ENCODE measurements around the gene MB. TPM values are rescaled to one million over a fixed set of nuclear protein-coding genes. Genes with fewer than 3 reads are reported as not detected.

Gene MB
- total RNA-seq, 1 donor from 2014 or later, result not detected

GRCh38 chr22:35608088-35608487 is 9.0 kb downstream of the MB start:
- Mint-ChIP-seq H3K36me3 (no peaks in the 10 kb centered on the region), H3K9me3 (no peaks in the 10 kb centered on the region), H3K4me1 (peaks cover 17% of the 10 kb centered on the region), H3K27me3 (ENCODE audit: low read depth) (no peaks in the 10 kb centered on the region), H3K27ac (no peak overlapping the region), H3K4me3 (no peak overlapping the region)
- TF ChIP-seq, protein P1, sequence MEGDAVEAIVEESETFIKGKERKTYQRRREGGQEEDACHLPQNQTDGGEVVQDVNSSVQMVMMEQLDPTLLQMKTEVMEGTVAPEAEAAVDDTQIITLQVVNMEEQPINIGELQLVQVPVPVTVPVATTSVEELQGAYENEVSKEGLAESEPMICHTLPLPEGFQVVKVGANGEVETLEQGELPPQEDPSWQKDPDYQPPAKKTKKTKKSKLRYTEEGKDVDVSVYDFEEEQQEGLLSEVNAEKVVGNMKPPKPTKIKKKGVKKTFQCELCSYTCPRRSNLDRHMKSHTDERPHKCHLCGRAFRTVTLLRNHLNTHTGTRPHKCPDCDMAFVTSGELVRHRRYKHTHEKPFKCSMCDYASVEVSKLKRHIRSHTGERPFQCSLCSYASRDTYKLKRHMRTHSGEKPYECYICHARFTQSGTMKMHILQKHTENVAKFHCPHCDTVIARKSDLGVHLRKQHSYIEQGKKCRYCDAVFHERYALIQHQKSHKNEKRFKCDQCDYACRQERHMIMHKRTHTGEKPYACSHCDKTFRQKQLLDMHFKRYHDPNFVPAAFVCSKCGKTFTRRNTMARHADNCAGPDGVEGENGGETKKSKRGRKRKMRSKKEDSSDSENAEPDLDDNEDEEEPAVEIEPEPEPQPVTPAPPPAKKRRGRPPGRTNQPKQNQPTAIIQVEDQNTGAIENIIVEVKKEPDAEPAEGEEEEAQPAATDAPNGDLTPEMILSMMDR (IDR thresholded peaks at IDR 0.05; ENCODE audit: unreplicated experiment), result no peak
- DNase-seq (ENCODE audit: low spot score in 2 of 2, unreplicated experiment in 2 of 2), result no peak

GRCh38 chr22:35606916-35607315 is 10.2 kb downstream of the MB start:
- Mint-ChIP-seq H3K4me1 (peaks cover 17% of the 10 kb centered on the region), H3K36me3 (no peaks in the 10 kb centered on the region), H3K9me3 (no peaks in the 10 kb centered on the region), H3K4me3 (no peak overlapping the region), H3K27ac (no peak overlapping the region), H3K27me3 (ENCODE audit: low read depth) (no peaks in the 10 kb centered on the region)
- no peak for DNase-seq (ENCODE audit: low spot score in 2 of 2, unreplicated experiment in 2 of 2)
- TF ChIP-seq, protein P1 (IDR thresholded peaks at IDR 0.05; ENCODE audit: unreplicated experiment), result no peak

DNA sequence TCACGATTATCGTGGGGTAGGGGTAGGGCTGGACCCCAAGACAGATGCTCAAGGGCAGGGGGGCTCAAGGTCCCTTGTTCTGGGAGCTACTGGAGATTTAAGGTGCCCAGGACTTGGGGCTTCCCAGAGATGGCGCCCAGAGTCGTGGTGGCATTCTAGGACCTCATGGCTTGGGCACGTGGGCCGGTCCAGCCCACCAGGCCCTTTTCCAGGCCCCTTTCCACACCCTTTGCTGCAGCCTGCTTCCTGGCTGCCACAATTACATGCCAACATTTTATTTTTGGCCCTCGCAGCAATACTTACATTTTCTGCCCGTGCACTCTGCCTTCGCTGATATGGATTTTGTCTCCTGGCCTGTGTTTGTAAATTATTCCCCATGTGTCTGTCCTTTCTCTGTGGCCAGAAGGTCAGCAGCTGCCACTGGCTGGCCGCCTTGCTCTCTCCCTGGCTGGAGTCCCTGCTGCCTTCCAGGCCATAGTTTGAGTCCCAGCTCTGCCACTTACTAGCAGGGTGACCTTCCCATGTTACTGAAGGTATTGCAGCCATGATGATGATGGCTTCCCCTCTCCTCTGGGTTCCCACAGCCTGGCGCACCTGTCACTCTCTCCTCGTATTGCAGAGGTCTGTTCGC is 11.2 kb downstream of the MB start:
- TF ChIP-seq, protein P1 (IDR thresholded peaks at IDR 0.05; ENCODE audit: unreplicated experiment), result no peak
- Mint-ChIP-seq H3K9me3 (no peaks in the 10 kb centered on the region), H3K27ac (no peak overlapping the region), H3K4me1 (peaks cover 17% of the 10 kb centered on the region), H3K27me3 (ENCODE audit: low read depth) (no peaks in the 10 kb centered on the region), H3K4me3 (no peak overlapping the region), H3K36me3 (no peaks in the 10 kb centered on the region)
- DNase-seq (ENCODE audit: low spot score in 2 of 2, unreplicated experiment in 2 of 2), result no peak

DNA sequence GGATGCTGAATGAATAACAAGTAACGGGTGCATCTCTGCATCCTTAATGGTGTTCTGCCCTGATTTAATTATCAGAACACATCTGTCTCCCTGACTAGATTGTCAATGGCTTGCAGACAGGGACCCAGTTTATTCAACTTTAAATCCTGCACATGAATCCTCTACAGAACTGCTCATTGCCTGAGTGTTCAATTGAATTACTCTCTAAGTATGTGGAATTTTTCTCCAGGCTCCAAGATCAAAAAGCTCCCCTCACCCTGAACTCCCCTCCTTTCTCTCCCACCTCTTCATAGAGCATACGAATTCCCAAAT is 11.8 kb downstream of the MB start:
- Mint-ChIP-seq H3K4me3 (no peak overlapping the region), H3K36me3 (no peaks in the 10 kb centered on the region), H3K27ac (peak overlapping the region; percentile 28), H3K27me3 (ENCODE audit: low read depth) (no peaks in the 10 kb centered on the region), H3K9me3 (no peaks in the 10 kb centered on the region), H3K4me1 (peaks cover 17% of the 10 kb centered on the region)
- no peak for DNase-seq (ENCODE audit: low spot score in 2 of 2, unreplicated experiment in 2 of 2)
- TF ChIP-seq, protein P1 (IDR thresholded peaks at IDR 0.05; ENCODE audit: unreplicated experiment), result no peak

DNA sequence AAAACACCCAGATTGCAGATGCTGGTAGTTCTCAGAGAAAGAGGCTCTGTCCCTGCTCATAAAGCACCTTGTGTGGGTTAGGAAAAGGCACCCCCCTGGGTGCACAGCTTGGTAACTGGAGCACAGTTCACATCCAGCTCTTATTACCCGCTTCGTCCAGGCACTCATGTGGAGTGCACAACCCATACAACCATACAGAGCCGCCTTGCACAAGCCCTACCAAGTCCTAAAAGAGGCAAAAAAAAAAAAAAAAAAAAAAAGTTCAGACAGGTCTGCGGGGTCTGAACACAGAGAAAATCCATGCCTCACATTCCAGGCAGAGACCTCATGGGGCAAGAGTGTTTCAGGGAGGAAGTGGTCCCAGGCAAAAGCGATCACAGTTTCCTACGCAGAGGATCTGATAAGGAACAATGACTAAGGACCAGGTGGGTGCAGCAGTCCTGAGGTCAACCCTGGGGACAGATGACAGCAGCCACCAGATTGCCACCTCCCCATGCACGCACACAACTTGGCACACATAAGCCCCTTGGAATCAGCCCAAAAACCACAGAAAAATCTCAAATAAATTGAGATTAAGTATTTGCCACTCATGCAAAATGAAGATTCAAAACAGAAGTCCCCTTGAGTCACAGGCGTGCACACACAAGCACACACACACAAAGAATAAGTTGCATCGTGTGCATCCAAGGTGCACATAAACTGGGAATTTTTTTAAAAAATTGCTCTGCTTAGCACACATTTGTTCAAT is 12.3 kb downstream of the MB start:
- TF ChIP-seq, protein P1 (IDR thresholded peaks at IDR 0.05; ENCODE audit: unreplicated experiment), result no peak
- H3K27ac Mint-ChIP-seq, result no peak overlapping the region
- no peaks in the 10 kb centered on the region for H3K27me3 Mint-ChIP-seq (ENCODE audit: low read depth)
- no peaks in the 10 kb centered on the region for H3K9me3 Mint-ChIP-seq
- DNase-seq (ENCODE audit: low spot score in 2 of 2, unreplicated experiment in 2 of 2), result no peak
- peaks cover 17% of the 10 kb centered on the region for H3K4me1 Mint-ChIP-seq
- H3K36me3 Mint-ChIP-seq, result no peaks in the 10 kb centered on the region
- no peak overlapping the region for H3K4me3 Mint-ChIP-seq

Data from mesothelial cell of epicardium (in vitro differentiated cells).